ENCODE measurements around the gene PYCARD.

DNA sequence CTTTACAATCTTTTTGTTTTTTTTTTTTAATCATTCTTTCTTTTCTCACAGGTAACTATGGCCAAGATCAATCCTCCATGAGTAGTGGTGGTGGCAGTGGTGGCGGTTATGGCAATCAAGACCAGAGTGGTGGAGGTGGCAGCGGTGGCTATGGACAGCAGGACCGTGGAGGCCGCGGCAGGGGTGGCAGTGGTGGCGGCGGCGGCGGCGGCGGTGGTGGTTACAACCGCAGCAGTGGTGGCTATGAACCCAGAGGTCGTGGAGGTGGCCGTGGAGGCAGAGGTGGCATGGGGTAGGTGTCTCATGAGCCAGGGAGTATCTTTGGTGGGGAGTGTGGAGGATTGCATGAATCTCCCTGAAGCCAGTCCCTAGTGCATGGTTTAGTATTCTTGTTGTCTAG is 17.7 kb downstream of the PYCARD start:
- TF ChIP-seq CTCF (IDR thresholded peaks at IDR 0.05; ENCODE audit: low read depth, low read length) (no peak), POLR2A (IDR thresholded peaks at IDR 0.05; ENCODE audit: extremely low read depth, insufficient read length) (no peak), MAX (IDR thresholded peaks at IDR 0.05; ENCODE audit: low read depth, low read length) (no peak)
